Measurements from ENCODE around the gene CRTC2.
A peak's percentile ranks its signal among the peaks of the same experiment; 100 is the strongest.
"Not testable (repeated sequence)": the region's sequence is repeated elsewhere in the genome, so short reads cannot be mapped to it uniquely, and the experiment has no call there.

CRTC2 gene

GRCh38 chr1:153985341-153985912 lies 27.0 kb upstream of the CRTC2 start:
- peak; percentile 46 for DNase-seq (ENCODE audit: low spot score)
- in situ Hi-C loops (cut with MboI; ENCODE audit: low pct_unique_long_range_greater_than_20kb, low sequenced_read_pairs, unreplicated experiment), result loop anchor here (10.0 to 25.0 kb wide), 2 partner anchors 311 to 473 kb away; partner anchors contain the start of genes ILF2 and NPR1
- no peak for TF ChIP-seq CTCF (IDR thresholded peaks at IDR 0.05; ENCODE audit: extremely low read depth, insufficient read depth, missing control alignments)

GRCh38 chr1:153984123-153984894 lies 25.9 kb upstream of the CRTC2 start:
- in situ Hi-C loops (cut with MboI; ENCODE audit: low pct_unique_long_range_greater_than_20kb, low sequenced_read_pairs, unreplicated experiment), result loop anchor here (5.0 to 25.0 kb wide), 3 partner anchors 187 to 472 kb away; partner anchors contain the start of genes ILF2 and NPR1
- no peak for DNase-seq (ENCODE audit: low spot score)
- TF ChIP-seq CTCF (IDR thresholded peaks at IDR 0.05; ENCODE audit: extremely low read depth, insufficient read depth, missing control alignments), result no peak

- in situ Hi-C loops (cut with MboI; ENCODE audit: low pct_unique_long_range_greater_than_20kb, low sequenced_read_pairs, unreplicated experiment), result loop anchor here (5.0 to 25.0 kb wide), 3 partner anchors 184 to 469 kb away; partner anchors contain the start of genes ILF2 and NPR1
- not testable (repeated sequence) for DNase-seq (ENCODE audit: low spot score)
Observed at GRCh38 chr1:153981735-153982134, 23.3 kb upstream of the CRTC2 start.

GRCh38 chr1:153979091-153979490 lies 20.7 kb upstream of the CRTC2 start:
- DNase-seq (ENCODE audit: low spot score), result not testable (repeated sequence)
- in situ Hi-C loops (cut with MboI; ENCODE audit: low pct_unique_long_range_greater_than_20kb, low sequenced_read_pairs, unreplicated experiment), result loop anchor here (25.0 kb wide), 1 partner anchor 467 kb away; no protein-coding TSS in a partner anchor

GRCh38 chr1:153978274-153978909 lies 20.0 kb upstream of the CRTC2 start:
- no peak for DNase-seq (ENCODE audit: low spot score)
- in situ Hi-C loops (cut with MboI; ENCODE audit: low pct_unique_long_range_greater_than_20kb, low sequenced_read_pairs, unreplicated experiment), result loop anchor here (25.0 kb wide), 1 partner anchor 466 kb away; no protein-coding TSS in a partner anchor

GRCh38 chr1:153977250-153978240 lies 19.1 kb upstream of the CRTC2 start, which contains the start of gene JTB:
Gene JTB, minus strand, starts transcription at chr1:153977674. Its CDS starts 422 bp downstream, at chr1:153977252.
- in situ Hi-C loops (cut with MboI; ENCODE audit: low pct_unique_long_range_greater_than_20kb, low sequenced_read_pairs, unreplicated experiment), result loop anchor here (25.0 kb wide), 1 partner anchor 465 kb away; no protein-coding TSS in a partner anchor
- peak; percentile 92 for DNase-seq (ENCODE audit: low spot score)
- no peak for TF ChIP-seq CTCF (IDR thresholded peaks at IDR 0.05; ENCODE audit: extremely low read depth, insufficient read depth, missing control alignments)

More at GRCh38 chr1:153978274-153978909, 20.0 kb upstream of the CRTC2 start:
- TF ChIP-seq CTCF (IDR thresholded peaks at IDR 0.05; ENCODE audit: extremely low read depth, insufficient read depth, missing control alignments), result no peak

All from GM13977 (cell line).